GM21825 (cell line): ENCODE measurements around the gene GIMD1.
"Not testable (repeated sequence)": the region's sequence is repeated elsewhere in the genome, so short reads cannot be mapped to it uniquely, and the experiment has no call there.

ENCODE experiments used
- ATAC-seq: cut with Tn5 transposase; IDR thresholded peaks from one replicate; pipeline ENCODE4 v1.9.1; 2021; ENCODE audit warnings: mild to moderate bottlenecking, moderate library complexity; ENCODE audit not compliant: unreplicated experiment

Gene GIMD1

DNA sequence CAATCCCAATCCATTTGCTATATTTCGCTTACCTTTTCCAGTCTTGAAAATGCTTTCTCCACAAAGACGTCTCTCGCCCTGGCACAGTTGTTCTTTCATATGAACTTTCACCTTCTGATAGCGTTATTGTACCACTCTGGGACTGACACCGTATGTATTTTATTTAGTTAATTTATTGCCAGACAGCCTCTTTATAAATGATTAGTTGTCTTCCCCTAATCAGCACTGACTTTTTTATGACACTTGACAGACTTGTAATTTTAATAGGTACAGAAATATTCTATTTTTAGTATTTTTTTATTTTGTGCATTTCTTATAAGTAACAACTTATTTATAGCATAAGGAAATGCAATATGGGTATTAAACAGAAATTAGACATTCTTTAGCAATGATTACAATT is at the start of gene GIMD1:
Gene GIMD1, minus strand, starts transcription at position 101 of the 400 bp plus-strand sequence. CDS start 1,343 bp downstream, outside the sequence.
- ATAC-seq: no peak

DNA sequence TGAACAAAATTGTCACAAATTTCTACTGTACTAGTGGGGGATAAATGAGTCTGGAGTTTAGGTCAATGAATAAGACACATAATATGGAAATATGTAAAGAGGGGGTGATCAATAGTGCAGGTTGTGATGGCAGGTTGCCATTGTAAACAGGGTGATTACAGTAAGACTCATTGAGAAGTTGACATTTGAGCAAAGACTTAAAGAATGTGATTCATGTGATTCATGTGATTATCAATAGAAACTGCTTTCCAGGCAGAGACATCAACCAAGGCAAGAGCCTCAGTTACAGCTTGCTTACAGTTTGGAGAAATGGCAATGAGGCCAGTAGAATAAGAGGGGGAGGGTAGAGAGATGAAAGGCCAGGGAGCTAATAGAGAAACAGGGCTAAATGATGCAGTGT is 45.8 kb upstream of the GIMD1 start:
- no peak for ATAC-seq

DNA sequence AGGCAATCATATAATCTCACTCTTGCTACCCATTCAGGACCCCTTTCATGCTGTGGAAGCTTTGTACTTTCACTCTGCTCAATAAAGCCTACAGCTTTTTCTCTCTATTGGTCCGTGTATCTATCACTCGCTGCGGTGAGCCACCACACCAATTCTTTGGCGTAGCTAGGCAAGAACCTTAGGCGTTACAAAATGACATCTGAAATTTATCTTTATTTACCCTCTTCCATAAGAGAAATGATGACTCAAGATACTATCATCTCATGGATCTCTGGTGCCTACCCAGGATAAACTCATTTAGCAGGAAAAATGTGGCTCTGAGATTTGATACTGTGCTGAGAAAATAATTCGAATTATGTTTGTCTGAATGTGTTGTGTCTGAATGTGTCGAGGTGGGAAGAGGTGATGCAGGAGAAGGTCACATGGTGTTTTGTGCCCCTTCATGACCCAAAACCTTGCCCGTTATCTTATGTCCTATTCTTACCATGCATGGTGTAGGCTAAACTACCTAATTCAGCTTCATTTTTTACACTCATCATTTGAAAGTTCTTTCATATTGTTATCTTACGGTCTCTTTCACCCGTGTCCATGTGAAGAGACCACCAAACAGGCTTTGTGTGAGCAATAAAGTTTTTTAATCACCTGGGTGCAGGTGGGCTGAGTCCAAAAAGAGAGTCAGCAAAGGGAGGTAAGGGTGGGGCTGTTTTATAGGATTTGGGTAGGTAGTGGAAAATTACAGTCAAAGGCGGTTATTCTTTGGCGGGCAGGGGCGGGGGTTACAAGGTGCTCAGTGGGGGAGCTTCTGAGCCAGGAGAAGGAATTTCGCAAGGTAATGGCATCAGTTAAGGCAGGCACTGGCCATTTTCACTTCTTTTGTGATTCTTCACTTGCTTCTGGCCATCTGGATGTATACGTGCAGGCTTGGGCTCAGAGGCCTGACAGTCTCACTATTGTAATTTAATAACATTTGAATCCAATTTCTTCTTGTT is 41.6 kb upstream of the GIMD1 start:
- ATAC-seq: no peak

DNA sequence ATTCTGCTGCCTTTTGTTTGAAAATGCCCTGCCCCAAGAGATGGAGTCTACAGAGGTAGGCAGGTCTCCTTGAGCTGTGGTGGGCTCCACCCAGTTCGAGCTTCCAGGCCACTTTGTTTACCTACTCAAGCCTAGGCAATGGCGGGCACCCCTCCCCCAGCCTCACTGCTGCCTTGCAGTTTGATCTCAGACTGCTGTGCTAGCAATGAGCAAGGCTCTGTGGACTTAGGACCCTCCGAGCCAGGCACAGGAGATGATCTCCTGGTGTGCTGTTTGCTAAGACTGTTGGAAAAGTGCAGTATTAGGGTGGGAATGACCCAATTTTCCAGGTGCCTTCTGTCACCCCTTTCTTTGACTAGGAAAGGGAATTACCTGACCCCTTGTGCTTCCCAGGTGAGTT is 39.4 kb upstream of the GIMD1 start:
- ATAC-seq: not testable (repeated sequence)

DNA sequence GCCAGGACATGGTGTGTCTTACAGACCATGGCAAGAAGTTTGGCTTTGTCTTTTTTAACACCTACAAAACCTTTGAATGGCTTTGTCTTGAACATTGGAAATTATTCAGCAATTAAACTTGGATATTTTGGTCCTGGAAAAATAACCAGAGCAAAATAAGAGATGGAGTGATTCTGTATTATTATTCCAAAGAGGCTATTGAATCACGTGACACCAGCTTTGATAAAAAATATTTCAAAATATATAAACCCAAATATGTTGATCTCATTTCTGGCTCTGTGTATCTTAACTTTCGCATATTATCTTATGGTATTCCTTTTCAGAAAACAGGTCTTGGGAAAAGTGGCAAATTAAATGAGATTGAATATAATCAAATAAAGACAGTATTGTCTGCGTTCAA is 32.6 kb upstream of the GIMD1 start:
- ATAC-seq: no peak

DNA sequence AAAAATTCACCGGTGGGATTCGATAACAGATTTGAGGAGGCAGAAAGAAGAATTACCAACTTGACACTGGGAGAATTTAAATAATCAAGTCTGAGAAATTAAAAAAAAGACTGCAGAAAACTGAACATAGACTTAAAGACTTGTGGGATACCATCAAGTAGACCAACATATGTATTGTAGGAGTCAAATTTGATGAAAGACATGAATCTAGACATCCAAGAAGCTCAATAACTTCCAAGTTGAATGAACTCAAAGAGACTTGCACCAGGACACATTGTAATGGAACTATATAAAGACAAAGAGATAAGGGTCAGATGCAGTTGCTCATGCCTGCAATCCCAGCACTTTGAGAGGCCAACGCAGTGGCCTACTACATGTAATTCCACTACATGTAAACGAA is 30.3 kb upstream of the GIMD1 start:
- ATAC-seq: not testable (repeated sequence)

DNA sequence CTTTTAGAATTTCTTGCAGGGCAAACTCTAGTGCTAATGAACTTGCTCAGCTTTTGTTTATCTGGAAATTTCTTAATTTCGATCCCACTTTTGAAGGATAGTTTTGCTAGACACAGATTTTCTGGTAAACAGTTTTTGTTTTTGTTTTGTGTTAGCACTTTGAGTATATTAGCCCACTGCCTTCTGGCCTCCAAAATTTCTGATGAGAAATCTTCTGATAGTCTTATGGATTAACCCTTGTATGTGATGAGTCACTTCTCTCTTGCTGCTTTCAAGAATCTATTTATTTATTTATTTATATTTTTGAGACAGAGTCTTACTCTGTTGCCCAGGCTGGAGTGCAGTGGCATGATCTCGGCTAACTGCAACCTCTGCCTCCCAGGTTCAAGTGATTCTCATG is 27.0 kb upstream of the GIMD1 start:
- ATAC-seq: no peak

DNA sequence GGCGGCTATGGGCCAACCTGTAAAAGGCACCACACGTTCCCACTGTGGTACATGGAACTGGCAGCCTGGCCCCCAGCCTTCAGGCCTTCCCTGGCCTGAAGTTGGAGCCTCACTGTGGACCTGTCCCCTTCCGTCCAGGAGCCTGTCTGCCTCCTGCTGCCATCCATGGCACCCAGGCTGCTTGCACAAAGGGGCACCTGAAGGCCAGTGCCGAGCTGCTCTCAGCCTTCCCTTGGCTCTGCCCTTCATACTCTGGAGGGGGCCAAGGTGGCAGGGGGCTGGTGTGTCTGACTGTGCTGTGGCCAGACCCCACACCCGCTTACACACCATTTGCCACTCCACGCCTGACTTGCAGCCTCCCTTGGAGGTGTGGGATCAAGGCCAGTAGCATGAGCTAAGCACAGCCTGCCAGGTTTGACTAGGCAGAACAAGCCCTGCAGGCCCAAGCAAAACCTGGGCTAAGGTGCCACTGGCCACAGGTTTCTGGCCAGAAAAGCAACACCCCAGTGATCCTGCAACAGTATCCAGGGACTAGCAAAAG is 17.3 kb upstream of the GIMD1 start:
- ATAC-seq: no peak

DNA sequence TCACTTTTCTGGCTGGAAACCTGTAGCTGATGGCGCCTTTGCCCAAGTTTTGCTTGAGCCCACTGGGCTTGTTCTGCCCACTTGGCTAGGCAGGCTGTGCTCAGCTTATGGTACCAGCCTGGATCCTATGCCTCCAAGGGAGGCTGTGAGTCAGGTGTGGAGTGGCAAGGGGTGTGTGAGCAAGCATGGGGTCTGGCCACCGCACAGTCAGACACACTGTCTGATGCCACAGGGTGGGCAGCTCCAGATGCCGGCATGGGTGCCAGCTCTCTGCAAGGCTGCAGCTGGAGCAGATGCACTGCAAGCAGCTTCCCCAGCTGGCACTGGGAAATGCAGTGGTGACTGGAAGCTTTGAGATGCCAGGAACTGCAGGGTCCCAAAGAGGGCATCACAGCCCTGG is 16.3 kb upstream of the GIMD1 start:
- ATAC-seq: no peak

DNA sequence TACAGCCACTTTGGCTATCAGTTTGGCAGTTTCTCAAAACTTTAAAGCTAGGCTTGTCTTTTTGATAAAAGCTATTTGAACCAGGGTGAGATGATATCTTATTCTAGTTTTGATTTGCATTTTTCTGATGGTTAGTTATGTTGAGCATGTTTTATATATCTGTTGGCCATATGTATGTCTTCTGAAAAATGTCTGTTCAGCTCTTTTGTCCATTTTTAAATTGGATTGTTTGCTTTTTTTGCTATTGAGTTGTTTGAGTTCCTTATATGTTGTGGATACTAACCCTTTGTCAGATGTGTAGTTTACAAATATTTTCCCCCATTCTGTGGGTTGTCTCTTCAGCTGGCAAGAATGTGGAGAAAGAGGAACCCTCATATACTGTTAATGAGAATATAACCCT is 11.6 kb upstream of the GIMD1 start:
- ATAC-seq: no peak

DNA sequence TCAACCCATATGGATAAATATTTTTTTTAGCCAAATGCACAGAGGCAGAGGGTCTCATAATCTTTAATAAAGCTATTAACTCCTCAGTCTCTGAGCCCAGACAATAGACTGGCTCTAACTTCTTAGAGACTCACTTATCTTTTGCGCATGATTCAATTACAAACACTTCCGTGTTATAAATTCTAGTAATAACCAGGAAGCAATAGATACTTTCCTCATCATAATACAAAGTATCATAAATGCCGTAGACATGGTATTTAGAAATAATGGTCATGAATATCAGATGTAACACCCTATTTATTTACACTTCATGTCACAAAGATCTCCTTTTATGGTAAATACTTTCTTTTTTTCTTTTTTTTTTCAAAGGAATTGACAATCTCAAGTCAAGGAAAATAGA is 4.4 kb upstream of the GIMD1 start:
- no peak for ATAC-seq

DNA sequence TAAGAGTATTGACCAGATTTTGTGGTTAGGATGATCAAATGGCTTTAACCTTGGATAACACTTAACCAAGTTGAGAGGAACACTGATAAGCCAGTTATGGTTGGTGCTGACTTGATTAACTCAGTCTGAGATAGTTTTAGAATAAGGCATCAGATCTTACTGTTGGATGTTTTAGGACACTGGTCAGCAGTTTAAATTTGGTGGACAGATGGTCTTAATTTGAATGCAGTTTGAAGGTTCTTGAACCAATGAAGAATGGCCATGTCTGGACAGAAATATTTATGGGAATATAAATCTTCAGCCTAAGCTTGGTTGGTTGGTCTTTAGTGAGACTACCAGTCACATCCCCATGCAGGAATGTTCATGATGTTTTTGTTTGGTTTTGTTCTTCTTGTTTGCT is 2.6 kb upstream of the GIMD1 start:
- ATAC-seq: no peak

DNA sequence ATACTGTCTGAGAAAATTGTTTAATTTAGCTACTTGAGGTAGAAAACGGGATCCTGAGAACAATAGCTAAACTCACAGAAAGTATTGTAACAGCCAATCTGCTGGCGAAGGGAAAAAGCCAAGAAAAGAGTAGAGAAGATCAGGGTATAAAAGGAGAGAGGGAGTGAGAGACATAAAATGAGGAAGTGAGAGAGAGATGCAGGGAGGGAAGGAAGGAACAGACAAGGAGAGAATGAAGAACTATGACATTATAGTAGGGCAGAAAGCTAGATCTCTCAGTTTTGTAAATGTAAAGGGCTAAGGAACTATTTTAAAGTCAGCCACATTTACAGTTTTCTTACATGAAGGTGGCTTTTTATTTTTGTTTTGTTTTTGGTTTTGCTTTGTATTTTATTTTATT is 1.6 kb upstream of the GIMD1 start:
- no peak for ATAC-seq

DNA sequence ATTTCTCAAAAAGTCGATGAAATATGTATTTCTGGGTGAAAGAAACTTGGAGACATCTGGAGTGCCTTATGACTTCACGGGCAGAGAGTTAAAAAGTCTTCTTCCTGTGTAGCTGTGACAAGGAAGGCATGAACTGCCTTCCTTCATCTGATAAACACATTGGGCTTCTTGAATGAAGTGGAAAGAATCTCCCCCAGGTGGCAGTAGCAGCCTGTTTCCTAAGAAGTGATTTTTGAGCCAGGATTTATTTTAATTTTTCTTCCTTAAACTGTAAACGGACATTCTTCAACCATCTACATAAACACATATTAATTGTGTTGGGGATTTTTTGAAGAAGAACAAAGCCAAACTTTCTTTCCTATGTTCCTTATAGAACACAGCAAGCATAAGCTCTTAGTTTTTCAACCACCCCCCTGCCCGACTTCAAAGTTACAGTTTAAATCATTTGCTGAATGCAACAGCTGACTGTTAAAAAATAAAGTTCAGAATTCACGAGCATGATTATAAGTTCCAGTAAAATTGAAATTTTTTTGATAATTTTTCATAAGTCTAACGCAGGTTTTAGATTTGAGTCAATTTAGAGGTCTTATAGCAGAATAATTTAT is 980 bp upstream of the GIMD1 start:
- ATAC-seq: peak; percentile 92

DNA sequence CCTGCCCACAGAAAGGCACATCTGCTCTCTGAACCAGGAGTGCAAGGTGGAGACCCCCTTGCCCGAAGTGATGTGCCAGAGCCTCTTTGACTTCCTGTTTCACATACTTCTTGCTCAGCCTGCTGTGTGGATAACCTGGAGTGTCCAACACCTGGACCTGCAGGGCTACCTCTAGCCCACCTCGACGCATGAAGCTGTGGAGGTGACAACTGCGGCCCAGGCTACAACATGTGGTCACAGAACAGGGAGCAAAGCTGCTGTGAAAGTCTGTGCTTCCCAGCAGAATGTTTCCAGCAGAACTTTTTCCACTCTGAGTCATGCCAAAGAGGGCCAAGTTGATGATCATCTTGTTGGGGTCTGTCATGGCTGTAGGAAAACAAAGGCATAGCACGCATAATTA is 1.5 kb downstream of the GIMD1 start:
- ATAC-seq: no peak

DNA sequence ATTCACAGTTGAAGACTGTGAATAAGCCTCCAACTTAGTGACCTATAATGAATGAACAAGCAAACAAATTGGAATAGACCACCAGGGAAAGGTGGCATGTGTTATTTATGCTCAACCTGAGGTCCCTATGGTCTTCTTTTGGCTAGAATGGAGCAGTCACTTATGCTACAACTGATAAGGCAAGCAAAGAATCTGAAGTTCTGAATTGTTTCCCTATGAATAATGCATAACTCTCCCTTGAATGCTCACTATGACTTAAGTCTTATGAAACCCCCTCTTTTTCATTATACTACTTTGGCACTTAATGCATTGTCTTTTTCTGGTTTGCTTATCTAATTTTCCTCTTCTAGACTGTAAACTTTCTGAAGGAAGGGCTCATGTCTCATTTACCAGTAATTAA is 2.6 kb downstream of the GIMD1 start:
- ATAC-seq: no peak

DNA sequence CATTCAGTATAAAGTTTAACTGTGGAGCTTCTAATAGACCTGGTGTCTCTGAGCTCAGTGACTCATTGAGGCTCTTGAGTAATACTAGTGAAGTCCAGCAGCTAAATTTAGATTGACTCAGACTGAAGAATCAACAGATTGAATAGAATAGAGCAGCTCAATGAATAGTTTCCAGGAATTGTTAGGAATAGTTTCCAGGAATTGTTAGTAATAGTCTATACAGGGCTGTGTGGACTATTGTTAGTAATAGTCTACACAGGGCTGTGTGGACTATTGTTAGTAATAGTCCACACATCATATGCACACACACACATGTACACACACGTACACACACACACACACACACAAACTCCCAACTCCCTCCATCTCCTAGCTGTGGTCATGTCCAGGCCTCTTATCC is 3.0 kb downstream of the GIMD1 start:
- ATAC-seq: no peak

DNA sequence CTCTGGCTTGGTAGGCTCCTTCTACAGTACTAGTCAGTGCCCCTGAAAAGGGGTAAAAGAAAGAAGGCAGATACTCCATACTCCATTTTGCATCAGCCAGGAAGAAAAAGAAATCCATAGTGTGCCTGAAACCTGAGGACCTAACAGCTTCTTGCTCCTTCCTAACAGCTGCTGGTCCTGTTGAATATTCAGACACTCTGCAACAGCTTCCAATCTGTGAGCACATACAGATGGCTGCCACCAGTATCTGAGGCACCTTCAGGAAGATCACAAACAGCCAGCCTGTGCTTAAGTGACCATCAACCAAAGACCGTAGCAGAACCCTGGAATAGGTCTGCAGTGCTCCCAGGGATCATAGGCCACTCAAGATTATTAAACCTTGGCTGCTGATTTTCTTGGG is 4.3 kb downstream of the GIMD1 start:
- no peak for ATAC-seq

DNA sequence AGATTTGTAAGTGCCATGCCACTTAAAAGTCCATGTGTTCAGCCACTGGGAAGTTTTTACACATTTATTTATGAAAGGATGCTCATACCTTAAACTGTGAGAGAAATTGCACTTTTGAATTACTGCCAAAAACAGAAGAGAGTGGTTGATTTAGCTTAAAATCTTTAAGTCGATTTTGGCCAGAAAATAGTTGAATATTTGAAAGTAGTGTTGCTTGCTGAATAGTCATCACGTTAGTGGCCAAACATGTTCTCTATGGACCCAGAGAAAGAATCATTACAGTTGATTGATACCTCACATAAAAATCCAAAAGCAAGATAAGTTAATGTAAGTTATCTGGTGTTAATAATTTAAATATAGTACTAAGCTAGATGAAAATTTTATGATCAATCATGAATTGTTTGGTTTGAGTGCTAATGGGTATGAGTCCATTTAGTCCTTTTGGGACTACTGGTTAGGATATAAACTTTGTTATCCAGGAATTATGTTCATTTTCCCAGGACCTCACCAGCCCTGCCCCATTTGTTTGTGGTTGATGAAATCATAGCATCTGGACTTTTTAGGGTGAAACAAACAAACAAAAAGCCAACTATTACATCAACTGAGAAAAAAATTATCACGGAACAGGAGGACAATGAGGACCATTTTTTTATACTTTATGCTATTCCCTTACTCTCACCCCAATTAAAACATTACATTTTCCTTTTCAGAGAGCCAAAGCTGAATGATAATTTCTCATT is 6.3 kb downstream of the GIMD1 start:
- ATAC-seq: no peak

DNA sequence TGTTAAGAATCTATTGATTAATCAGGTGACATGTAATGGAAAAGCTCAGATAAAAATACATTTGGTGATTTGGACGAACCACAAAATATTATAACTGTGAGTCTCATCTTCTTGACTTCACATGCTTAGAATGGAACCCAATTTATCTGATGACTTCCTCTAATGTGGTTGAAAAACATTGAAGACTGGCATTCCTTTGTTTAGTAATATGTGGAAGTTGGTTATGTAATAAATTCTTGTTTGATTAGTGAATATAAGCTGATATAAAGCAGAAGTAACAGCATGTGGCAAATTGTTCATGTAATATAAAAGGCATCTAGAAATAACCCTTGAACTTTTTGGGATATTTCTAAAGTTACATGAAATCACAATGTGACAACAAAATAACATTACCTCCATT is 9.7 kb downstream of the GIMD1 start:
- ATAC-seq: no peak

DNA sequence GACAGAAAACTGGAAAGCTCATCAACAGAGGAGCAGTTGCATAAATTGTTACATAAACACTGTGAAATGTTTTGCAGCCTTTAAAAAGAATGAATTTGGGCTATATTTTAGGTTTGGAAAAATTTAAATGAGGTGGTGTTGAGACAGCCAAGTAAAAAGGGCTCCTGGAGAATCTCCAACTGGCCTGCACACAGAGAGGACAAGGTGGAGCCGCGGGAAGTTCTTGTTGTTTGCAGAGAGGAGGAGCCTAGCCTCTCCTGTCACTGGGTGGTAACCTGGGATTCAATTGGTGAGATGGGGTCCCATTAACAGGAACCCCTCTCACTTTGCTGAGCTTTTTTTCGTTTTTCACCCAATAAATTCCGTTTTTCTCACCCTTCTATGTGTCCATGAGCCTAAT is 13.4 kb downstream of the GIMD1 start:
- no peak for ATAC-seq
